Measurements from ENCODE around the gene TGFB2.

DNA sequence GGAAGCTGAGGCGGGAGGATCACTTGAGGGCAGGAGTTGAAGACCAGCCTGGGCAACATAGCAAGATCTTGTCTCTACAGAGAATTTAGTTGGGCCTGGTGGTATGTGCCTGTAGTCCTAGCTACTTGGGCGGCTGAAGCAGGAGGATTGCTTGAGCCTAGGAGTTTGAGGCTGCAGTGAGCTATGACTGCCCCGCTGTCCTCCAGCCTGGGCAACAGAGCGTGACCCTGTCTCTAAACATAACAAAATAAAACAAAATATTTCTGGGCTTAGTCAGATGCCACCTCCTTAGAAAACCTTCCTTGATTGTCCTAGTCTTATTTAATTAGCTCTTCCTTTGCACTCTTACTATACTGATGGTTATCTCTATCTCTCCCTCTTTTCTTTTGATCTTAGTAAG, 8.5 kb downstream of the TGFB2 start:
- TF ChIP-seq, protein P1, sequence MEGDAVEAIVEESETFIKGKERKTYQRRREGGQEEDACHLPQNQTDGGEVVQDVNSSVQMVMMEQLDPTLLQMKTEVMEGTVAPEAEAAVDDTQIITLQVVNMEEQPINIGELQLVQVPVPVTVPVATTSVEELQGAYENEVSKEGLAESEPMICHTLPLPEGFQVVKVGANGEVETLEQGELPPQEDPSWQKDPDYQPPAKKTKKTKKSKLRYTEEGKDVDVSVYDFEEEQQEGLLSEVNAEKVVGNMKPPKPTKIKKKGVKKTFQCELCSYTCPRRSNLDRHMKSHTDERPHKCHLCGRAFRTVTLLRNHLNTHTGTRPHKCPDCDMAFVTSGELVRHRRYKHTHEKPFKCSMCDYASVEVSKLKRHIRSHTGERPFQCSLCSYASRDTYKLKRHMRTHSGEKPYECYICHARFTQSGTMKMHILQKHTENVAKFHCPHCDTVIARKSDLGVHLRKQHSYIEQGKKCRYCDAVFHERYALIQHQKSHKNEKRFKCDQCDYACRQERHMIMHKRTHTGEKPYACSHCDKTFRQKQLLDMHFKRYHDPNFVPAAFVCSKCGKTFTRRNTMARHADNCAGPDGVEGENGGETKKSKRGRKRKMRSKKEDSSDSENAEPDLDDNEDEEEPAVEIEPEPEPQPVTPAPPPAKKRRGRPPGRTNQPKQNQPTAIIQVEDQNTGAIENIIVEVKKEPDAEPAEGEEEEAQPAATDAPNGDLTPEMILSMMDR (IDR thresholded peaks at IDR 0.05 in 4 of 5, conservative IDR thresholded peaks at IDR 0.05 in 1 of 5): no peak
- TF ChIP-seq POLR2A (IDR thresholded peaks at IDR 0.05): no peak
